Neural cell (in vitro differentiated cells): ENCODE results near the gene RAD51B. TPM values are rescaled to one million over a fixed set of nuclear protein-coding genes. Genes with fewer than 3 reads are reported as not detected.

ENCODE experiments used
- H2AFZ ChIP-seq: fragments of 200-600, 300-800 bp; sonication (generic), shearing (Covaris generic); 2 replicates; pipeline ENCODE4 v1.6.0; 2014; ENCODE audit warnings: low read depth, mild to moderate bottlenecking, antibody characterized with exemption, low read length, moderate library complexity
- H3F3A ChIP-seq: fragments of 200-600 bp; shearing (Covaris generic); 2 replicates; pipeline ENCODE4 v1.6.1; 2016; ENCODE audit warnings: mild to moderate bottlenecking, moderate library complexity, mixed read lengths, antibody characterized with exemption, low read length; ENCODE audit not compliant: insufficient read depth, poor library complexity, severe bottlenecking
- H3K27ac ChIP-seq: fragments of 200-600, 300-800 bp; sonication (generic), shearing (Covaris generic); 2 replicates; pipeline ENCODE4 v1.5.1; 2014; ENCODE audit warnings: mild to moderate bottlenecking, low read length, moderate library complexity
- H3K27me3 ChIP-seq: fragments of 300-800, 200-600 bp; sonication (generic), shearing (Covaris generic); 2 replicates; pipeline ENCODE4 v1.6.0; 2014; ENCODE audit warnings: mild to moderate bottlenecking, low read depth, low read length, moderate library complexity; ENCODE audit not compliant: insufficient read depth
- H3K36me3 ChIP-seq: fragments of 300-800, 200-600 bp; sonication (generic), shearing (Covaris generic); 2 replicates; pipeline ENCODE4 v1.5.1; 2014; ENCODE audit warnings: mild to moderate bottlenecking, antibody characterized with exemption, low read length, moderate library complexity; ENCODE audit not compliant: insufficient read depth
- H3K4me2 ChIP-seq: fragments of 300-800, 200-600 bp; sonication (generic), shearing (Covaris generic); 2 replicates; pipeline ENCODE4 v1.6.0; 2014; ENCODE audit warnings: mild to moderate bottlenecking, low read length
- H3K4me3 ChIP-seq: fragments of 300-800, 200-600 bp; sonication (generic), shearing (Covaris generic); 2 replicates; pipeline ENCODE4 v1.5.1; 2014; ENCODE audit warnings: mild to moderate bottlenecking, low read length, moderate library complexity
- H3K79me2 ChIP-seq: fragments of 200-600 bp; shearing (Covaris generic); replicated peaks from 2 replicates; pipeline ENCODE4 v1.6.0; 2014; ENCODE audit warnings: mild to moderate bottlenecking, low read length, moderate library complexity; ENCODE audit not compliant: insufficient read depth
- H3K9ac ChIP-seq: fragments of 300-800, 200-600 bp; sonication (generic), shearing (Covaris generic); 2 replicates; pipeline ENCODE4 v1.6.1; 2016; ENCODE audit warnings: mild to moderate bottlenecking, low read length, mixed read lengths
- H3K9me2 ChIP-seq: fragments of 200-600 bp; shearing (Covaris generic); 2 replicates; pipeline ENCODE4 v1.6.1; 2016; ENCODE audit warnings: mild to moderate bottlenecking, low read length, mixed read lengths; ENCODE audit not compliant: insufficient read depth
- H3K9me3 ChIP-seq: fragments of 200-600, 300-800 bp; sonication (generic), shearing (Covaris generic); 2 replicates; pipeline ENCODE4 v1.6.1; 2016; ENCODE audit warnings: mild to moderate bottlenecking, mixed run types, low read length, moderate library complexity, mixed read lengths
- H4K20me1 ChIP-seq: fragments of 200-600 bp; shearing (Covaris generic); 2 replicates; pipeline ENCODE4 v1.6.1; 2016; ENCODE audit warnings: mild to moderate bottlenecking, mixed run types; ENCODE audit not compliant: insufficient read depth
- EP300 ChIP-seq: fragments of 450-650 bp; conservative IDR thresholded peaks from 2 replicates; pipeline ENCODE4 v1.6.1; 2014; ENCODE audit warnings: antibody characterized with exemption, mild to moderate bottlenecking, moderate library complexity; ENCODE audit not compliant: poor library complexity, severe bottlenecking
- POLR2AphosphoS5 ChIP-seq: IDR thresholded peaks from 2 replicates; pipeline ENCODE4 v1.6.1; 2012
- RAD21 ChIP-seq: fragments of 450-650 bp; conservative IDR thresholded peaks from 2 replicates; pipeline ENCODE4 v1.6.1; 2014; ENCODE audit warnings: antibody characterized with exemption, mild to moderate bottlenecking, moderate library complexity
- SMC3 ChIP-seq: fragments of 450-650 bp; conservative IDR thresholded peaks from 2 replicates; pipeline ENCODE4 v1.6.1; 2014; ENCODE audit warnings: antibody characterized with exemption, mild to moderate bottlenecking, moderate library complexity; ENCODE audit not compliant: poor library complexity
- TAF1 ChIP-seq: IDR thresholded peaks from 2 replicates; pipeline ENCODE4 v1.6.1; 2012; ENCODE audit warnings: low read depth
- polyA plus RNA-seq: library from polyadenylated mRNA; depleted of rRNA; stranded (reverse); fragments of >200 nt; gene quantifications from 2 replicates; pipeline ENCODE4 v1.2.3, GENCODE V29; 2014
- TF ChIP-seq, protein P1 (sequence below): fragments of 450-650 bp; IDR thresholded peaks from 2 replicates; pipeline ENCODE4 v1.5.1; 2014; ENCODE audit warnings: antibody characterized with exemption, mild to moderate bottlenecking, moderate library complexity; ENCODE audit not compliant: poor library complexity, severe bottlenecking
- TF ChIP-seq, protein P2 (sequence below): IDR thresholded peaks from 2 replicates; pipeline ENCODE4 v1.6.1; 2012; ENCODE audit warnings: borderline replicate concordance

RAD51B gene
- polyA plus RNA-seq, 1 donor from 2014 or later: 3.1 TPM

DNA sequence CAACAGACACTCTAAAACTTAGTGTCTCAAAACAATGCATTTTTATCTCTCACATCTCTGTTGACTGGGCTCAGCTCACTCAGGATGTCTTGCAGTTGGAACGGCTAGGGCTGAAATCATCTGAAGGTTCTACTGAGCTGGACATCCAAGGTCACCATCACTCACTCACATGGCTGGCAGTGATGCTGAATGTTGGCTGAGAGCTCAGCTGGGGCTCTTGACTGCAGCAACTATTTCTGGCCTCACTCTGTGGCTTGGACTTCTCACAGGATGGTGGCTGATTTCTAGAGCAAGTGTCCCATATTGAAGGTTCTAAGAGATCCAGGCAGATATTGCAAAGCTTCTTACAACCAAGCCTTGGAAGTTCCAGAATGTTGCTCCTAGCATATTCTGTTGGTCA, 806.8 kb downstream of the RAD51B start:
- H3K9me3 ChIP-seq: no peaks in the 10 kb centered on the region
- TF ChIP-seq TAF1 (no peak), POLR2AphosphoS5 (no peak), SMC3 (no peak), RAD21 (no peak)
- TF ChIP-seq, protein P1, sequence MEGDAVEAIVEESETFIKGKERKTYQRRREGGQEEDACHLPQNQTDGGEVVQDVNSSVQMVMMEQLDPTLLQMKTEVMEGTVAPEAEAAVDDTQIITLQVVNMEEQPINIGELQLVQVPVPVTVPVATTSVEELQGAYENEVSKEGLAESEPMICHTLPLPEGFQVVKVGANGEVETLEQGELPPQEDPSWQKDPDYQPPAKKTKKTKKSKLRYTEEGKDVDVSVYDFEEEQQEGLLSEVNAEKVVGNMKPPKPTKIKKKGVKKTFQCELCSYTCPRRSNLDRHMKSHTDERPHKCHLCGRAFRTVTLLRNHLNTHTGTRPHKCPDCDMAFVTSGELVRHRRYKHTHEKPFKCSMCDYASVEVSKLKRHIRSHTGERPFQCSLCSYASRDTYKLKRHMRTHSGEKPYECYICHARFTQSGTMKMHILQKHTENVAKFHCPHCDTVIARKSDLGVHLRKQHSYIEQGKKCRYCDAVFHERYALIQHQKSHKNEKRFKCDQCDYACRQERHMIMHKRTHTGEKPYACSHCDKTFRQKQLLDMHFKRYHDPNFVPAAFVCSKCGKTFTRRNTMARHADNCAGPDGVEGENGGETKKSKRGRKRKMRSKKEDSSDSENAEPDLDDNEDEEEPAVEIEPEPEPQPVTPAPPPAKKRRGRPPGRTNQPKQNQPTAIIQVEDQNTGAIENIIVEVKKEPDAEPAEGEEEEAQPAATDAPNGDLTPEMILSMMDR: no peak
- no peaks in the 10 kb centered on the region for H3K27me3 ChIP-seq
- H3K36me3 ChIP-seq: no peaks in the 10 kb centered on the region
- no peak overlapping the region for H3K4me2 ChIP-seq
- no peak overlapping the region for H3K9ac ChIP-seq
- no peaks in the 10 kb centered on the region for H4K20me1 ChIP-seq
- no peaks in the 10 kb centered on the region for H3K9me2 ChIP-seq
- no peaks in the 10 kb centered on the region for H3K79me2 ChIP-seq
- no peaks in the 10 kb centered on the region for H3F3A ChIP-seq
- no peak overlapping the region for H3K27ac ChIP-seq
- no peak overlapping the region for H3K4me3 ChIP-seq
- H2AFZ ChIP-seq: no peak overlapping the region

DNA sequence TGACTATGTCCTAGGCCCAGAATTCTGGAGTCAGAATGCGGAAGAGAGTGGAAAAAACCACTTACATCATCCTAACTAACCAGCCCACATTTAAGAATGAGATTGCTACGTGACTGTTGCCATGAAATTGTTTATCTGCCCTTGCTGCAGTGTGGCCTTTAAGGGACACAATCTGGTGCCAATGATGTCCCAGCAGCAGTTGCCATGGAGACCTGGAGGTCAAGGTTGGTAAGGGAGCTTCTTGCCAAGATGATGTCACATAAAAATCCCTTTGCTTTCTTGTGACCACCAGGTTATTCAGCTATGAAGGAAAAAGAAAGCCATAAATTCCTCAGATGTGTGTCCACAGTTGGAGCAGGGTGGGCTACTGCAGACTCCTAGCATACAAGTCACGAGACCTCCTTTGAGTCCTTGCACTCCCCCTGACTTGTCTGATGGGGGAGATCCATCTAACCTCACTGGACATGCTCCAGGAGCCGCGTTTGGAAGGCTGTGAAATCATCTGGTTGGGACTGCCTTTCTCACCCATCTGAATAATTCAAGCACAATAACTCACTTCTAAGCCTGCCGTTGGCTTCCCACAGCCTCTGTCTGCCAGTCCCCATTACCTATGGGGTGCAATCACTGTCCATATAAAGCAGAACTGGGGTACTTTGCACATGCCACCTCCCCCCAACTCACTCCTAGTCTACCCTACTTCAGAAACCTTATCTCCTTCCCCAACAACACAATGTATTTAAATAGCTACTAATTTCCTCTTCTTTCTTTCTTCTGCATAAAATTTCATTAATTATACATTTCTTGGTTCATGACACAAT, 807.7 kb downstream of the RAD51B start:
- no peak overlapping the region for H3K9ac ChIP-seq
- H4K20me1 ChIP-seq: no peaks in the 10 kb centered on the region
- no peaks in the 10 kb centered on the region for H3K79me2 ChIP-seq
- H3K27ac ChIP-seq: no peak overlapping the region
- no peaks in the 10 kb centered on the region for H3K27me3 ChIP-seq
- no peak overlapping the region for H3K4me2 ChIP-seq
- no peaks in the 10 kb centered on the region for H3K9me3 ChIP-seq
- no peaks in the 10 kb centered on the region for H3K36me3 ChIP-seq
- no peak overlapping the region for H3K4me3 ChIP-seq
- no peaks in the 10 kb centered on the region for H3K9me2 ChIP-seq
- no peak overlapping the region for H2AFZ ChIP-seq
- H3F3A ChIP-seq: no peaks in the 10 kb centered on the region
- TF ChIP-seq, protein P2, sequence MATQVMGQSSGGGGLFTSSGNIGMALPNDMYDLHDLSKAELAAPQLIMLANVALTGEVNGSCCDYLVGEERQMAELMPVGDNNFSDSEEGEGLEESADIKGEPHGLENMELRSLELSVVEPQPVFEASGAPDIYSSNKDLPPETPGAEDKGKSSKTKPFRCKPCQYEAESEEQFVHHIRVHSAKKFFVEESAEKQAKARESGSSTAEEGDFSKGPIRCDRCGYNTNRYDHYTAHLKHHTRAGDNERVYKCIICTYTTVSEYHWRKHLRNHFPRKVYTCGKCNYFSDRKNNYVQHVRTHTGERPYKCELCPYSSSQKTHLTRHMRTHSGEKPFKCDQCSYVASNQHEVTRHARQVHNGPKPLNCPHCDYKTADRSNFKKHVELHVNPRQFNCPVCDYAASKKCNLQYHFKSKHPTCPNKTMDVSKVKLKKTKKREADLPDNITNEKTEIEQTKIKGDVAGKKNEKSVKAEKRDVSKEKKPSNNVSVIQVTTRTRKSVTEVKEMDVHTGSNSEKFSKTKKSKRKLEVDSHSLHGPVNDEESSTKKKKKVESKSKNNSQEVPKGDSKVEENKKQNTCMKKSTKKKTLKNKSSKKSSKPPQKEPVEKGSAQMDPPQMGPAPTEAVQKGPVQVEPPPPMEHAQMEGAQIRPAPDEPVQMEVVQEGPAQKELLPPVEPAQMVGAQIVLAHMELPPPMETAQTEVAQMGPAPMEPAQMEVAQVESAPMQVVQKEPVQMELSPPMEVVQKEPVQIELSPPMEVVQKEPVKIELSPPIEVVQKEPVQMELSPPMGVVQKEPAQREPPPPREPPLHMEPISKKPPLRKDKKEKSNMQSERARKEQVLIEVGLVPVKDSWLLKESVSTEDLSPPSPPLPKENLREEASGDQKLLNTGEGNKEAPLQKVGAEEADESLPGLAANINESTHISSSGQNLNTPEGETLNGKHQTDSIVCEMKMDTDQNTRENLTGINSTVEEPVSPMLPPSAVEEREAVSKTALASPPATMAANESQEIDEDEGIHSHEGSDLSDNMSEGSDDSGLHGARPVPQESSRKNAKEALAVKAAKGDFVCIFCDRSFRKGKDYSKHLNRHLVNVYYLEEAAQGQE: no peak
- TF ChIP-seq EP300: no peak
- no peak for TF ChIP-seq TAF1
